Endodermal cell (in vitro differentiated cells): Measurements from ENCODE around the gene ADGRG6. TPM values are rescaled to one million over a fixed set of nuclear protein-coding genes. Genes with fewer than 3 reads are reported as not detected.

Experiments used
- DNase-seq: peaks from one replicate; pipeline ENCODE4 v3.0.0-alpha.2; 2017
- H3K27ac ChIP-seq: 2 replicates; pipeline ENCODE4 v1.5.1; 2013; ENCODE audit warnings: mild to moderate bottlenecking, low read depth, low read length, moderate library complexity
- H3K27me3 ChIP-seq: 2 replicates; pipeline ENCODE4 v1.6.1; 2013; ENCODE audit warnings: mild to moderate bottlenecking, low read length, moderate library complexity; ENCODE audit not compliant: insufficient read depth, control insufficient read depth, poor library complexity, severe bottlenecking
- H3K36me3 ChIP-seq: 2 replicates; pipeline ENCODE4 v1.7.0; 2013; ENCODE audit warnings: mild to moderate bottlenecking, low read length, moderate library complexity; ENCODE audit not compliant: control insufficient read depth, insufficient read depth
- H3K4me1 ChIP-seq: one replicate; pipeline ENCODE4 v1.7.0; 2013; ENCODE audit warnings: low read length; ENCODE audit not compliant: control insufficient read depth, insufficient read depth
- H3K4me3 ChIP-seq: 2 replicates; pipeline ENCODE4 v1.5.1; 2013; ENCODE audit warnings: mild to moderate bottlenecking, low read length, moderate library complexity
- H3K9ac ChIP-seq: 2 replicates; pipeline ENCODE4 v1.6.1; 2013; ENCODE audit warnings: mild to moderate bottlenecking, low read length, moderate library complexity; ENCODE audit not compliant: poor library complexity, severe bottlenecking; ENCODE audit errors: extremely low read depth
- H3K9me3 ChIP-seq: 2 replicates; pipeline ENCODE4 v1.6.1; 2013; ENCODE audit warnings: mild to moderate bottlenecking, low read length, moderate library complexity; ENCODE audit not compliant: control insufficient read depth
- H3K27ac Mint-ChIP-seq: 2 replicates; pipeline ENCODE4 v1.8.0; 2020; ENCODE audit warnings: mixed read lengths
- H3K27me3 Mint-ChIP-seq: 2 replicates; pipeline ENCODE4 v1.8.0; 2021; ENCODE audit warnings: mild to moderate bottlenecking, mixed read lengths; ENCODE audit not compliant: insufficient read depth
- H3K36me3 Mint-ChIP-seq: 2 replicates; pipeline ENCODE4 v1.8.0; 2020; ENCODE audit warnings: low read depth, mixed read lengths
- H3K4me1 Mint-ChIP-seq: 2 replicates; pipeline ENCODE4 v1.8.0; 2020; ENCODE audit warnings: mixed read lengths
- H3K4me3 Mint-ChIP-seq: 2 replicates; pipeline ENCODE4 v1.8.0; 2020; ENCODE audit warnings: mild to moderate bottlenecking, moderate library complexity, mixed read lengths
- H3K9me3 Mint-ChIP-seq: 2 replicates; pipeline ENCODE4 v1.8.0; 2020; ENCODE audit warnings: mild to moderate bottlenecking, mixed read lengths
- CTCF ChIP-seq: fragments of 200-600 bp; sonication (generic); conservative IDR thresholded peaks from 2 replicates; pipeline ENCODE4 v1.5.0; 2021; ENCODE audit warnings: antibody characterized with exemption, mild to moderate bottlenecking
- WGBS, 2 experiments: methylation state at CpG; one replicate each; pipeline versions ENCODE4 v1.1.5 to v1.1.7; 2013; ENCODE audit warnings: missing lambda C conversion rate in 2 of 2, mixed read lengths in 1 of 2; ENCODE audit not compliant: insufficient coverage in 1 of 2, insufficient read length in 1 of 2; 5-methylcytosine and 5-hydroxymethylcytosine counted together
- total RNA-seq, 2 donors: library from RNA; stranded (reverse); fragmentation: NEBNext Ultra II Directional in 1 of 2; extraction: Animal tissue kit (Norgen Biotek cat#: 25700) in 1 of 2; gene quantifications; 2 replicates in 1 of 2; 3 replicates in 1 of 2; pipeline ENCODE4 v1.2.1, GENCODE V29; 2021

Gene ADGRG6
- total RNA-seq, 2 donors from 2014 or later = 20.4 to 26.8 TPM

GRCh38 chr6:142304241-142304640, 2.4 kb downstream of the ADGRG6 start:
- H3K4me3 Mint-ChIP-seq = no peak overlapping the region
- H3K36me3 Mint-ChIP-seq = no peaks in the 10 kb centered on the region

DNA sequence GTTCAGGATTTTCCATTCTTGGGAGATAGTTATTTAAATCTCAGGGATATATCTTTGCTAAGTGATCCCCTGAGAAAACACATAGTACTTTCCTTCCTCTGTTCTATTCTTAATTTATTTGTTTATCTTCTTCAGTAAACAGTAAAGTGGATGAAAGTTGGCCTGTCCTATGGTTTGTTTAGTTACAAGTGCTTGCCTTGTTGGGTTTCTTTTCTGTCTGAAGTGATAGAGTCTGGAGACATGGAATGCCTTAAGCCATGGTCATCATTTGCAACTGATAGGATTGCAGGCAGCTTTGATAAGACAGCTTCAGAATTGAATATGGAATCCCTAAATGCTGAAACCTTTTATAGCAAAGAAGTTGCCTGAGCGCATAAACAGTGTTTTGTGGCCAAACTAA, 4.9 kb downstream of the ADGRG6 start:
- peaks cover 15% of the 10 kb centered on the region for H3K27me3 Mint-ChIP-seq
- Histone ChIP-seq H3K4me3 (peak overlapping the region; percentile 26), H3K36me3 (no peaks in the 10 kb centered on the region), H3K27ac (no peak overlapping the region), H3K9ac (no peak overlapping the region), H3K9me3 (no peaks in the 10 kb centered on the region), H3K4me1 (peaks cover 15% of the 10 kb centered on the region), H3K27me3 (peaks cover 20% of the 10 kb centered on the region)
- no peak for DNase-seq
- peaks cover 56% of the 10 kb centered on the region for H3K4me1 Mint-ChIP-seq
- H3K27ac Mint-ChIP-seq = peak overlapping the region; percentile 19
- H3K36me3 Mint-ChIP-seq = no peaks in the 10 kb centered on the region
- TF ChIP-seq CTCF = no peak
- no peak overlapping the region for H3K4me3 Mint-ChIP-seq
- WGBS, 2 experiments = 86 to 91% methylated on average over 1 of the region's 1 CpG
- no peaks in the 10 kb centered on the region for H3K9me3 Mint-ChIP-seq

More at GRCh38 chr6:142304241-142304640, 2.4 kb downstream of the ADGRG6 start:
- H3K27ac ChIP-seq = no peak overlapping the region
- Mint-ChIP-seq H3K27ac (no peak overlapping the region), H3K4me1 (peaks cover 49% of the 10 kb centered on the region), H3K27me3 (peaks cover 27% of the 10 kb centered on the region), H3K9me3 (no peaks in the 10 kb centered on the region)
- H3K36me3 ChIP-seq = no peaks in the 10 kb centered on the region
- WGBS, 2 experiments = 80 to 100% methylated on average over 1 to 2 of the region's 2 CpGs
- TF ChIP-seq CTCF = no peak
- H3K4me3 ChIP-seq = no peak overlapping the region
- no peaks in the 10 kb centered on the region for H3K9me3 ChIP-seq
- H3K27me3 ChIP-seq = peaks cover 35% of the 10 kb centered on the region
- no peak overlapping the region for H3K9ac ChIP-seq
- H3K4me1 ChIP-seq = peaks cover 9% of the 10 kb centered on the region
- DNase-seq = no peak

- Mint-ChIP-seq H3K4me1 (peaks cover 50% of the 10 kb centered on the region), H3K4me3 (no peak overlapping the region), H3K27ac (no peak overlapping the region), H3K27me3 (peaks cover 3% of the 10 kb centered on the region), H3K36me3 (no peaks in the 10 kb centered on the region), H3K9me3 (no peaks in the 10 kb centered on the region)
- no peak for DNase-seq
- Histone ChIP-seq H3K36me3 (no peaks in the 10 kb centered on the region), H3K4me1 (peaks cover 15% of the 10 kb centered on the region), H3K9ac (no peak overlapping the region), H3K27me3 (peaks cover 9% of the 10 kb centered on the region), H3K9me3 (no peaks in the 10 kb centered on the region), H3K4me3 (peak overlapping the region; percentile 13), H3K27ac (no peak overlapping the region)
- TF ChIP-seq CTCF = no peak
- 81 to 95% methylated on average over 2 of the region's 2 CpGs for WGBS, 2 experiments
Measured at GRCh38 chr6:142307963-142308748, 6.3 kb downstream of the ADGRG6 start.
